Upper lobe of left lung (tissue), 6 donors: ENCODE results near the gene CFAP45. TPM values are rescaled to one million over a fixed set of nuclear protein-coding genes. Genes with fewer than 3 reads are reported as not detected.

Experiments used
- ATAC-seq, 2 donors: fragments of 200-7000 bp; cut with Tn5 transposase; one replicate each; pipeline ENCODE4 v1.9.1; 2022; ENCODE audit warnings: mild to moderate bottlenecking in 2 of 2, moderate library complexity in 2 of 2; ENCODE audit not compliant: low FRiP score in 2 of 2
- DNase-seq, 2 donors: peaks; one replicate each; pipeline ENCODE4 v3.0.0-alpha.2; 2019 to 2020
- H3K27ac ChIP-seq, 4 donors: fragments of 200-600 bp; sonication (generic); one replicate each; pipeline ENCODE4 v1.5.1; 2016 to 2019
- H3K27me3 ChIP-seq, 4 donors: fragments of 200-600 bp; sonication (generic); one replicate each; pipeline ENCODE4 v1.5.1; 2017 to 2019
- H3K36me3 ChIP-seq, 4 donors: fragments of 200-600 bp; sonication (generic); one replicate each; pipeline ENCODE4 v1.5.1; 2016 to 2019
- H3K4me1 ChIP-seq, 4 donors: fragments of 200-600 bp; sonication (generic); one replicate each; pipeline ENCODE4 v1.5.1; 2018 to 2019
- H3K4me3 ChIP-seq, 4 donors: fragments of 200-600 bp; sonication (generic); one replicate each; pipeline ENCODE4 v1.5.1; 2017 to 2019; ENCODE audit warnings: mild to moderate bottlenecking in 2 of 4, moderate library complexity in 1 of 4
- H3K9me3 ChIP-seq, 4 donors: fragments of 200-600 bp; sonication (generic); one replicate each; pipeline ENCODE4 v1.5.1; 2018 to 2019
- EP300 ChIP-seq, 4 donors: sonication (generic); formaldehyde crosslinking; IDR thresholded peaks; one replicate each; pipeline ENCODE4 v1.5.1; 2017; ENCODE audit warnings: antibody characterized with exemption in 4 of 4, control low read depth in 2 of 4
- POLR2A ChIP-seq, 4 donors: fragments of 450-650 bp; IDR thresholded peaks; one replicate each; pipeline ENCODE4 v1.5.1; 2016 to 2017; ENCODE audit warnings: antibody characterized with exemption in 4 of 4, mild to moderate bottlenecking in 2 of 4
- POLR2AphosphoS5 ChIP-seq, 2 donors: sonication (generic); formaldehyde crosslinking; IDR thresholded peaks; one replicate each; pipeline ENCODE4 v1.5.1; 2017; ENCODE audit warnings: antibody characterized with exemption in 2 of 2
- WGBS, 2 donors: methylation state at CpG; one replicate each; pipeline ENCODE4 v1.1.5; 2017 to 2018; 5-methylcytosine and 5-hydroxymethylcytosine counted together
- small RNA-seq, 4 donors: library from RNA; depleted of rRNA; stranded (forward); fragments of <200 nt; gene quantifications; one replicate each; pipeline ENCODE3, GENCODE V24; 2016
- total RNA-seq, 6 donors: library from RNA; depleted of rRNA in 4 of 6; stranded (reverse); fragments of >200 nt in 4 of 6; gene quantifications; one replicate each; pipeline versions ENCODE4 v1.1.0 to v1.2.1, GENCODE V29; 2016 to 2021
- TF ChIP-seq, protein P1 (sequence below), 6 experiments: fragments of 450-650 bp in 4 of 6; fragments of 200-600 bp in 2 of 6; sonication (generic) in 2 of 6; IDR thresholded peaks; one replicate each; pipeline ENCODE4 v1.5.1; 2016 to 2019; ENCODE audit warnings: antibody characterized with exemption in 6 of 6
- donor health status: DM: no; HTN: no; CAD: no; lungs with moderate emphysema.
- donor health status: DM: no; HTN: yes; CAD: no; lungs with severe emphysema.

The CFAP45 gene
- total RNA-seq, 6 donors from 2014 or later: 1.2 to 34.6 (median 9.0) TPM

DNA sequence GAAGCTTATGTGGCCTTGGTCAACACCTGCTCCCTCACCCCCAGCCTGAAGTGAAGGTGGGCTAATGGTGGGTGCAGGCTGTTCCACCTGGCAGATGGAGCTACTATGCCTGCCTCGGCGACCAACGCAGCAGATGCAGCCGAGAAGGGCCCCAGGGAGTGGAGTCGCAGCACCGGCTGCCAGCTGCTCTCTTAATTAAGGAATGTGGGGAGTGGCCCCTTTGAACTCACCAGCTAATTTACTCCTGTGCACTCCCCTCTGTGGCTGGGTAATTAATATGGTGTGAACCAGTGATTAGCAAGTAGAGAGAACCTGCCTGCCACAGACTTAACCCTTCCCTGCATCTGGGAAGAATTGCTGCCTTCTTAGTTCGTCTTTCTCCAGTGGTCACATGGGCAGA lies 76.6 kb downstream of the CFAP45 start:
- Histone ChIP-seq H3K27ac (no peak overlapping the region), H3K9me3 (no peaks in the 10 kb centered on the region), H3K4me3 (no peak overlapping the region), H3K4me1 (peaks cover 3 to 29% (median 16%) of the 10 kb centered on the region in 4 donors), H3K36me3 (no peaks in the 10 kb centered on the region), H3K27me3 (no peaks in the 10 kb centered on the region)
- ATAC-seq: no peak
- WGBS, 2 donors: 19 to 31% methylated on average over 7 of the region's 7 CpGs
- TF ChIP-seq, protein P1, sequence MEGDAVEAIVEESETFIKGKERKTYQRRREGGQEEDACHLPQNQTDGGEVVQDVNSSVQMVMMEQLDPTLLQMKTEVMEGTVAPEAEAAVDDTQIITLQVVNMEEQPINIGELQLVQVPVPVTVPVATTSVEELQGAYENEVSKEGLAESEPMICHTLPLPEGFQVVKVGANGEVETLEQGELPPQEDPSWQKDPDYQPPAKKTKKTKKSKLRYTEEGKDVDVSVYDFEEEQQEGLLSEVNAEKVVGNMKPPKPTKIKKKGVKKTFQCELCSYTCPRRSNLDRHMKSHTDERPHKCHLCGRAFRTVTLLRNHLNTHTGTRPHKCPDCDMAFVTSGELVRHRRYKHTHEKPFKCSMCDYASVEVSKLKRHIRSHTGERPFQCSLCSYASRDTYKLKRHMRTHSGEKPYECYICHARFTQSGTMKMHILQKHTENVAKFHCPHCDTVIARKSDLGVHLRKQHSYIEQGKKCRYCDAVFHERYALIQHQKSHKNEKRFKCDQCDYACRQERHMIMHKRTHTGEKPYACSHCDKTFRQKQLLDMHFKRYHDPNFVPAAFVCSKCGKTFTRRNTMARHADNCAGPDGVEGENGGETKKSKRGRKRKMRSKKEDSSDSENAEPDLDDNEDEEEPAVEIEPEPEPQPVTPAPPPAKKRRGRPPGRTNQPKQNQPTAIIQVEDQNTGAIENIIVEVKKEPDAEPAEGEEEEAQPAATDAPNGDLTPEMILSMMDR (IDR thresholded peaks at IDR 0.05): no peak
- no peak for TF ChIP-seq EP300 (IDR thresholded peaks at IDR 0.05)
- TF ChIP-seq POLR2AphosphoS5 (IDR thresholded peaks at IDR 0.05): no peak
- no peak for TF ChIP-seq POLR2A (IDR thresholded peaks at IDR 0.05)
- DNase-seq: no peak

Small RNA genes within 50 kb of the gene (small RNA-seq; reads per million reads assigned to genes)
- 0 reads per million in 4 donors for gene MIR4259
- gene RF00570: 0 to 0.20 (median 0.05) reads per million in 4 donors

Other genes with a start within 250 kb of the CFAP45 start
- 1 to 10 TPM in 1 of 6 donors, under 1 TPM in 2, not detected in 3; 0.69 to 2.1 (median 0.84) TPM for gene CRP, start 185.6 kb downstream of the CFAP45 start, total RNA-seq
- gene DUSP23, start 119.2 kb downstream of the CFAP45 start, total RNA-seq: 10 to 100 TPM; 59.1 to 96.8 (median 79.9) TPM
- 1 to 10 TPM; 1.8 to 5.2 (median 3.0) TPM for gene FCRL6, start 97.8 kb downstream of the CFAP45 start, total RNA-seq
- 10 to 100 TPM in 5 of 6 donors, 1 to 10 TPM in 1; 4.1 to 50.3 (median 27.6) TPM for gene SLAMF8, start 73.3 kb downstream of the CFAP45 start, total RNA-seq
- gene VSIG8, start 37.5 kb downstream of the CFAP45 start, total RNA-seq: under 1 TPM in 1 of 6 donors, not detected in 5; 0.34 TPM
- 1,000 to 10,000 TPM in 1 of 6 donors, 100 to 1,000 TPM in 5; 167 to 1,014 (median 605) TPM for gene TAGLN2, start 25.3 kb upstream of the CFAP45 start, total RNA-seq
- 1 to 10 TPM in 4 of 6 donors, under 1 TPM in 2; 0.55 to 2.3 (median 1.5) TPM for gene IGSF9, start 45.4 kb upstream of the CFAP45 start, total RNA-seq
- under 1 TPM in 1 of 6 donors, not detected in 5; 0.34 TPM for gene SLAMF9, start 54.1 kb upstream of the CFAP45 start, total RNA-seq
- gene PIGM, start 131.8 kb upstream of the CFAP45 start, total RNA-seq: 1 to 10 TPM; 2.8 to 6.5 (median 6.0) TPM
- under 1 TPM in 1 of 6 donors, not detected in 5; 0.11 TPM for gene KCNJ10, start 170.0 kb upstream of the CFAP45 start, total RNA-seq
- not detected for gene KCNJ9, start 181.4 kb upstream of the CFAP45 start, total RNA-seq
- gene IGSF8, start 198.5 kb upstream of the CFAP45 start, total RNA-seq: 10 to 100 TPM; 13.6 to 43.8 (median 36.9) TPM
- gene ATP1A2, start 215.6 kb upstream of the CFAP45 start, total RNA-seq: 10 to 100 TPM in 2 of 6 donors, 1 to 10 TPM in 4; 2.2 to 36.7 (median 3.8) TPM